Esophagus muscularis mucosa (tissue), 4 donors: ENCODE data around the gene CNTN6. TPM values are rescaled to one million over a fixed set of nuclear protein-coding genes. Genes with fewer than 3 reads are reported as not detected.

Experiments used
- DNase-seq: peaks from one replicate; pipeline ENCODE4 v3.0.0-alpha.2; 2017; ENCODE audit errors: extremely low spot score
- H3K27ac ChIP-seq, 4 donors: fragments of 200-600 bp; sonication (generic); replicated peaks in 1 of 4; 1 replicate in 3 of 4; 2 replicates in 1 of 4; pipeline ENCODE4 v1.5.1; 2016 to 2019; ENCODE audit warnings: mild to moderate bottlenecking in 1 of 4
- H3K27me3 ChIP-seq, 4 donors: fragments of 200-600 bp; sonication (generic); one replicate each; pipeline versions ENCODE4 v1.5.1 to v1.6.0; 2016 to 2019
- H3K36me3 ChIP-seq, 4 donors: fragments of 200-600 bp; sonication (generic); one replicate each; pipeline ENCODE4 v1.5.1; 2016 to 2019
- H3K4me1 ChIP-seq, 4 donors: fragments of 200-600 bp; sonication (generic); one replicate each; pipeline ENCODE4 v1.5.1; 2016 to 2019
- H3K4me3 ChIP-seq, 4 donors: fragments of 200-600 bp; sonication (generic); 1 replicate in 2 of 4; 2 replicates in 2 of 4; pipeline ENCODE4 v1.5.1; 2016 to 2019; ENCODE audit warnings: mild to moderate bottlenecking in 4 of 4, moderate library complexity in 1 of 4
- H3K9me3 ChIP-seq, 4 donors: fragments of 200-600 bp; sonication (generic); 1 replicate in 3 of 4; 2 replicates in 1 of 4; pipeline ENCODE4 v1.5.1; 2016 to 2019
- CTCF ChIP-seq, 3 experiments: fragments of 200-600 bp in 2 of 3; fragments of 450-650 bp in 1 of 3; sonication (generic) in 2 of 3; IDR thresholded peaks; one replicate each; pipeline ENCODE4 v1.5.1; 2017 to 2019; ENCODE audit warnings: antibody characterized with exemption in 3 of 3, mild to moderate bottlenecking in 2 of 3, moderate library complexity in 1 of 3
- EP300 ChIP-seq: sonication (generic); formaldehyde crosslinking; IDR thresholded peaks from one replicate; pipeline ENCODE4 v1.6.1; 2017; ENCODE audit warnings: antibody characterized with exemption
- POLR2A ChIP-seq: fragments of 450-650 bp; IDR thresholded peaks from one replicate; pipeline ENCODE4 v1.6.1; 2017; ENCODE audit warnings: antibody characterized with exemption, moderate library complexity, mild to moderate bottlenecking, low read depth
- POLR2AphosphoS5 ChIP-seq, 2 donors: sonication (generic); formaldehyde crosslinking; IDR thresholded peaks; one replicate each; pipeline ENCODE4 v1.6.1; 2017; ENCODE audit warnings: antibody characterized with exemption in 2 of 2
- WGBS: methylation state at CpG from one replicate; pipeline ENCODE4 v1.1.5; 2018; 5-methylcytosine and 5-hydroxymethylcytosine counted together
- intact Hi-C: fragments of 100-400 bp; cut with DNase I; formaldehyde crosslinking; loops from one replicate; pipeline ENCODE4 v1.15.1; 2023
- total RNA-seq, 4 donors: library from RNA; depleted of rRNA; stranded (reverse); fragments of >200 nt; gene quantifications; one replicate each; pipeline versions ENCODE4 v1.1.0 to v1.2.1, GENCODE V29; 2016

CNTN6 gene
- total RNA-seq, 4 donors from 2014 or later: 0.06 to 0.83 (median 0.17) TPM; not detected in 1

- Histone ChIP-seq H3K27me3 (no peaks in the 10 kb centered on the region), H3K36me3 (no peaks in the 10 kb centered on the region), H3K4me1 (no peaks in the 10 kb centered on the region), H3K27ac (no peak overlapping the region), H3K4me3 (no peak overlapping the region), H3K9me3 (no peaks in the 10 kb centered on the region)
- TF ChIP-seq EP300 (no peak), POLR2AphosphoS5 (IDR thresholded peaks at IDR 0.05) (no peak), POLR2A (no peak), CTCF (IDR thresholded peaks at IDR 0.05) (no peak)
- intact Hi-C loops: no loop called here
- 90% methylated on average over 4 of the region's 4 CpGs for WGBS
- DNase-seq: no peak
These were observed 196.1 kb downstream of the CNTN6 start for GRCh38 chr3:1288805-1289494.

GRCh38 chr3:1292571-1293071 is 199.8 kb downstream of the CNTN6 start:
- no peak overlapping the region for H3K4me3 ChIP-seq
- 53% methylated on average over 3 of the region's 3 CpGs for WGBS
- no peak for DNase-seq
- H3K27ac ChIP-seq: no peak overlapping the region
- no peaks in the 10 kb centered on the region for H3K27me3 ChIP-seq
- no peak for TF ChIP-seq CTCF (IDR thresholded peaks at IDR 0.05)
- no peaks in the 10 kb centered on the region for H3K9me3 ChIP-seq
- no peaks in the 10 kb centered on the region for H3K36me3 ChIP-seq
- H3K4me1 ChIP-seq: no peaks in the 10 kb centered on the region
- intact Hi-C loops: no loop called here

- no peak for DNase-seq
- H3K4me1 ChIP-seq: no peaks in the 10 kb centered on the region
- intact Hi-C loops: no loop called here
- TF ChIP-seq CTCF (IDR thresholded peaks at IDR 0.05) (no peak), POLR2AphosphoS5 (IDR thresholded peaks at IDR 0.05) (no peak), EP300 (no peak), POLR2A (no peak)
- WGBS: 85% methylated on average over 5 of the region's 5 CpGs
- H3K27ac ChIP-seq: no peak overlapping the region
- no peaks in the 10 kb centered on the region for H3K27me3 ChIP-seq
- H3K36me3 ChIP-seq: no peaks in the 10 kb centered on the region
- H3K4me3 ChIP-seq: no peak overlapping the region
- H3K9me3 ChIP-seq: no peaks in the 10 kb centered on the region
These were observed 201.8 kb downstream of the CNTN6 start for GRCh38 chr3:1294586-1294985.

- H3K4me1 ChIP-seq: no peaks in the 10 kb centered on the region
- H3K9me3 ChIP-seq: no peaks in the 10 kb centered on the region
- no peak overlapping the region for H3K27ac ChIP-seq
- intact Hi-C loops: no loop called here
- no peak for TF ChIP-seq POLR2AphosphoS5 (IDR thresholded peaks at IDR 0.05)
- no peak for TF ChIP-seq EP300
- no peak for TF ChIP-seq POLR2A
- TF ChIP-seq CTCF (IDR thresholded peaks at IDR 0.05): no peak
- no peak overlapping the region for H3K4me3 ChIP-seq
- no peaks in the 10 kb centered on the region for H3K36me3 ChIP-seq
- 70% methylated on average over 6 of the region's 6 CpGs for WGBS
- no peak for DNase-seq
- H3K27me3 ChIP-seq: no peaks in the 10 kb centered on the region
These were observed 225.6 kb downstream of the CNTN6 start for GRCh38 chr3:1318296-1319005.
